Osteoblast (primary cell): ENCODE measurements around the gene MTMR1. TPM values are rescaled to one million over a fixed set of nuclear protein-coding genes. Genes with fewer than 3 reads are reported as not detected.

Experiments used
- DNase-seq: peaks from one replicate; pipeline ENCODE4 v3.0.0; 2011; ENCODE audit warnings: low spot score, mixed read lengths; ENCODE audit not compliant: insufficient read length; ENCODE audit errors: missing footprints
- H2AFZ ChIP-seq: 2 replicates; pipeline ENCODE4 v1.6.0; 2011; ENCODE audit warnings: mild to moderate bottlenecking, low read length
- H3K27ac ChIP-seq: 2 replicates; pipeline ENCODE4 v1.5.1; 2011; ENCODE audit warnings: mild to moderate bottlenecking, low read depth, low read length, moderate library complexity
- H3K27me3 ChIP-seq: 2 replicates; pipeline ENCODE4 v1.6.0; 2012; ENCODE audit warnings: mild to moderate bottlenecking, control low read depth, inconsistent platforms, low read length, moderate library complexity; ENCODE audit not compliant: insufficient read depth
- H3K36me3 ChIP-seq: 2 replicates; pipeline ENCODE4 v1.5.1; 2011; ENCODE audit warnings: mild to moderate bottlenecking, low read length, control low read depth, moderate library complexity; ENCODE audit not compliant: insufficient read depth
- H3K4me1 ChIP-seq: 2 replicates; pipeline ENCODE4 v1.5.1; 2011; ENCODE audit warnings: mild to moderate bottlenecking, low read length, control low read depth, moderate library complexity; ENCODE audit not compliant: insufficient read depth
- H3K4me2 ChIP-seq: 2 replicates; pipeline ENCODE4 v1.6.0; 2011; ENCODE audit warnings: mild to moderate bottlenecking, low read length; ENCODE audit not compliant: insufficient read depth
- H3K4me3 ChIP-seq: fragments of 200-600 bp; sonication (generic); 3 replicates; pipeline ENCODE4 v1.5.1; 2012; ENCODE audit warnings: mild to moderate bottlenecking, low read length, inconsistent platforms; ENCODE audit not compliant: insufficient read depth
- H3K79me2 ChIP-seq: 2 replicates; pipeline ENCODE4 v1.6.0; 2012; ENCODE audit warnings: mild to moderate bottlenecking, low read length, control low read depth, inconsistent platforms; ENCODE audit not compliant: insufficient read depth
- H3K9me3 ChIP-seq: 2 replicates; pipeline ENCODE4 v1.5.1; 2011; ENCODE audit warnings: low read depth, low read length, control low read depth
- H4K20me1 ChIP-seq: 2 replicates; pipeline ENCODE4 v1.6.0; 2012; ENCODE audit warnings: mild to moderate bottlenecking, low read length, control low read depth; ENCODE audit not compliant: insufficient read depth
- total RNA-seq: library from RNA; depleted of rRNA; stranded (reverse); fragments of >200 nt; gene quantifications from 2 replicates; pipeline ENCODE4 v1.2.3, GENCODE V29; 2012
- TF ChIP-seq, protein P1 (sequence below): IDR thresholded peaks from 2 replicates; pipeline ENCODE4 v1.5.1; 2011; ENCODE audit warnings: mild to moderate bottlenecking, low read depth, low read length, moderate library complexity; ENCODE audit errors: extremely low read depth

Gene MTMR1
- 16.5 and 17.0 TPM in 2 replicates for total RNA-seq

DNA sequence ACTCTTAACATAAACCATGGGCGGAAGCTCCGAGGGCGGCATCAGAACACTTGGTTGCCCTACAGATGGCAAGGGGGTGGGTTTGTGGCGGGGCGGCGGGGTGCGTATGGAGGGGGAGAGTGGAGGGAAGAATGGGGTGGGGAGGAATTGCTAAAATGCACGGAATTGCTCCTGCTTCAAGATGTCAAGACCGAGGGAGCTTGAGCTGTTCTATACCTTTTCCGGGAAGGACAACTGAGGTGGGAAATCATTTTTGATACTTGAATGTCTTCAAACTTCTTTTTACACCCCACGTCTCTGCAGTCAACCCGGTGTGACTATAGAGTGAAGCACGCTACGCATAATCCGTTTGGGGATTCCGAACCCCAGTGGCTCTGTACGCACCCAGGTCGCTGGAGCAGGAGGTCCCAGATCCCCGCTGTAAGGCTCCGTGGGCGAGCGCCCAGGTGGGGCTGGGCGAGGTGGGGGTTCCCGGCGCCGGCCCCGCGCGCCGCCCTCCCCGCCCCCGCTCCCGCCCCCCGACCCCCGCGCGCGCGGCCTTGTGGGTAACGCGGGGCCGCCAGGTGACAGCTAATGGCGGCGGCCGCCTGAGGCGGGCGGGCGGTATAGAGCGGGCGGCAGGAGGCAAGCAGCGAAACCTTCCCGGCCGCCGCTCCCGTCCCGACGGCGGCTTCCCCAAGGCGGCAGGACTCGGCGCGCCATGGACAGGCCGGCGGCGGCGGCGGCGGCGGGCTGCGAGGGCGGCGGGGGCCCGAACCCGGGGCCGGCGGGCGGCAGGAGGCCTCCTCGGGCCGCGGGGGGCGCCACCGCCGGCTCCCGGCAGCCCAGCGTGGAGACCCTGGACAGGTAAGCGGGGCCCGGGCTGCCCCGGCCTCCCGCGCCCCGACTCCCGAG is at the start of gene MTMR1:
MTMR1 (plus strand) TSS at position 566 of the 894 bp plus-strand sequence; CDS start at position 701, 135 bp downstream.
- TF ChIP-seq, protein P1, sequence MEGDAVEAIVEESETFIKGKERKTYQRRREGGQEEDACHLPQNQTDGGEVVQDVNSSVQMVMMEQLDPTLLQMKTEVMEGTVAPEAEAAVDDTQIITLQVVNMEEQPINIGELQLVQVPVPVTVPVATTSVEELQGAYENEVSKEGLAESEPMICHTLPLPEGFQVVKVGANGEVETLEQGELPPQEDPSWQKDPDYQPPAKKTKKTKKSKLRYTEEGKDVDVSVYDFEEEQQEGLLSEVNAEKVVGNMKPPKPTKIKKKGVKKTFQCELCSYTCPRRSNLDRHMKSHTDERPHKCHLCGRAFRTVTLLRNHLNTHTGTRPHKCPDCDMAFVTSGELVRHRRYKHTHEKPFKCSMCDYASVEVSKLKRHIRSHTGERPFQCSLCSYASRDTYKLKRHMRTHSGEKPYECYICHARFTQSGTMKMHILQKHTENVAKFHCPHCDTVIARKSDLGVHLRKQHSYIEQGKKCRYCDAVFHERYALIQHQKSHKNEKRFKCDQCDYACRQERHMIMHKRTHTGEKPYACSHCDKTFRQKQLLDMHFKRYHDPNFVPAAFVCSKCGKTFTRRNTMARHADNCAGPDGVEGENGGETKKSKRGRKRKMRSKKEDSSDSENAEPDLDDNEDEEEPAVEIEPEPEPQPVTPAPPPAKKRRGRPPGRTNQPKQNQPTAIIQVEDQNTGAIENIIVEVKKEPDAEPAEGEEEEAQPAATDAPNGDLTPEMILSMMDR, result no peak
- no peaks in the 10 kb centered on the region for H4K20me1 ChIP-seq
- DNase-seq, result peak; percentile 88
- no peaks in the 10 kb centered on the region for H3K27me3 ChIP-seq
- peak within 1 kb of the TSS; percentile 69 for H2AFZ ChIP-seq
- peak within 1 kb of the TSS; percentile 85 for H3K4me2 ChIP-seq
- peaks cover 32% of the 10 kb centered on the region for H3K79me2 ChIP-seq
- peak within 1 kb of the TSS; percentile 90 for H3K27ac ChIP-seq
- no peaks in the 10 kb centered on the region for H3K36me3 ChIP-seq
- H3K4me1 ChIP-seq, result peaks cover 21% of the 10 kb centered on the region
- peaks cover 14% of the 10 kb centered on the region for H3K9me3 ChIP-seq
- peak within 1 kb of the TSS; percentile 75 for H3K4me3 ChIP-seq

- Histone ChIP-seq H2AFZ (no peak overlapping the region), H3K27me3 (no peaks in the 10 kb centered on the region), H3K36me3 (peaks cover 5% of the 10 kb centered on the region), H3K79me2 (no peaks in the 10 kb centered on the region), H3K4me3 (no peak overlapping the region), H3K4me1 (peaks cover under 1% of the 10 kb centered on the region), H3K4me2 (no peak overlapping the region), H3K9me3 (no peaks in the 10 kb centered on the region), H4K20me1 (no peaks in the 10 kb centered on the region), H3K27ac (no peak overlapping the region)
- TF ChIP-seq, protein P1, result no peak
- no peak for DNase-seq
These were observed 49.2 kb upstream of the MTMR1 start for GRCh38 chrX:150643958-150644357.

GRCh38 chrX:150644422-150644821 is 48.8 kb upstream of the MTMR1 start:
- Histone ChIP-seq H3K4me3 (no peak overlapping the region), H3K4me2 (no peak overlapping the region), H3K36me3 (peaks cover 5% of the 10 kb centered on the region), H4K20me1 (no peaks in the 10 kb centered on the region), H3K27me3 (no peaks in the 10 kb centered on the region), H3K4me1 (peaks cover 3% of the 10 kb centered on the region), H3K79me2 (no peaks in the 10 kb centered on the region), H3K9me3 (no peaks in the 10 kb centered on the region), H3K27ac (no peak overlapping the region), H2AFZ (no peak overlapping the region)
- TF ChIP-seq, protein P1, result no peak
- no peak for DNase-seq

GRCh38 chrX:150647331-150647730 is 45.9 kb upstream of the MTMR1 start:
- Histone ChIP-seq H3K27ac (no peak overlapping the region), H3K4me1 (peaks cover 3% of the 10 kb centered on the region), H3K79me2 (no peaks in the 10 kb centered on the region), H3K9me3 (no peaks in the 10 kb centered on the region), H3K4me3 (no peak overlapping the region), H4K20me1 (no peaks in the 10 kb centered on the region), H3K4me2 (no peak overlapping the region), H3K27me3 (no peaks in the 10 kb centered on the region), H2AFZ (no peak overlapping the region), H3K36me3 (no peaks in the 10 kb centered on the region)
- TF ChIP-seq, protein P1, result no peak
- DNase-seq, result no peak
